T-helper 1 cell treated with Interleukin-12 subunit alpha and Interleukin-12 subunit beta and Interleukin-4 antibody, amounts not matched to agents 30 ng/mL and 1 ng/mL, for 36 hours (primary cell): ENCODE measurements around the gene PNMA3. TPM values are rescaled to one million over a fixed set of nuclear protein-coding genes. Genes with fewer than 3 reads are reported as not detected.
"Not testable (repeated sequence)": the region's sequence is repeated elsewhere in the genome, so short reads cannot be mapped to it uniquely, and the experiment has no call there.

Experiments
- intact Hi-C: fragments of 100-400 bp; cut with micrococcal nuclease; formaldehyde crosslinking; loops from one replicate; pipeline ENCODE4 v1.15.1; 2024
- total RNA-seq: library from RNA; stranded (reverse); gene quantifications from 2 replicates; pipeline ENCODE4 v1.2.3, GENCODE V29; 2022

Gene PNMA3
- total RNA-seq, 1 donor from 2014 or later, result 2.7 TPM

DNA sequence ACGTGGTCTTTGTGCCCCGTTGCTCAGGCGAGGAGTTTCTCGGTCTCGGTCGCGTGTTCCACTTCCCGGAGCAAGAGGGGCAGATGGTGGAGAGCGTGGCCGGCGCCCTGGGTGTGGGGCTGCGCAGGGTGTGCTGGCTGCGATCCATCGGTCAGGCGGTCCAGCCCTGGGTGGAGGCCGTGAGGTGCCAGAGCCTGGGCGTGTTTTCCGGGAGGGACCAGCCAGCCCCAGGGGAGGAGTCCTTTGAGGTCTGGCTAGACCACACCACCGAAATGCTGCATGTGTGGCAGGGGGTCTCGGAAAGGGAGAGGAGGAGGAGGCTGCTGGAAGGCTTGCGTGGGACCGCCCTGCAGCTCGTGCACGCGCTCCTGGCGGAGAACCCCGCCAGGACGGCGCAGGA lies 17.1 kb downstream of the PNMA3 start:
- intact Hi-C loops, result not testable (repeated sequence)

DNA sequence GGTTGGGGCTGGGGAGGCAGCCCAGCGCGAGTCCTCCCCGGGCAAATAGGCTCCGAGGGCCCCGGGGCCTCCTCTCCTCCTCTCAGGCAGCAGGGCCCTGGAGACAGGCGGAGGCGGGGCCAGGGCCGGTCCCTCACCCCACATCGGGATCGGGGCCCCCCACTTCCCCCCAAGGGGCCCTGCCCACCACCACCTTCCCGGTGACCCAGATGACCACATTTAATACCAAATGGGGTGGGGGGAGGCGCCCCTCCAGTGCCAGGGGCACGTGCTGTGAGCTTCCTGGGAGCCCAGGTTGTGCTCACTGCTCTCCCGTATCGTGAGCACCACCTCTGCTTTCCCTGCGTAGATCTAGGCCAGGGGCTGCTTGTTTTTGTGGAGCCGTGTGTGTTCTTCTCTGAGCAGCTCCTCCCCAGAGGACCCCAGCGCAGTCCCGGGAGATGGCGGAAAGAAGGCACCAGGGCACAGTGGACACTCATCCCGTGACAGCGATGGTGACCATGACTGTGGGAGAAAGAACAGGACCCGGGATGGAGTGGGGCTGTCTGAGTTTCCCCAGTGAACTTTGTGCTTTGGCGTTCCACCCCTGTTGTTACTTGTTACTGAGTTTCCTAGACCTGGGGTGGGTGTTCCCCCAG lies 18.1 kb downstream of the PNMA3 start:
- intact Hi-C loops, result no loop called here

DNA sequence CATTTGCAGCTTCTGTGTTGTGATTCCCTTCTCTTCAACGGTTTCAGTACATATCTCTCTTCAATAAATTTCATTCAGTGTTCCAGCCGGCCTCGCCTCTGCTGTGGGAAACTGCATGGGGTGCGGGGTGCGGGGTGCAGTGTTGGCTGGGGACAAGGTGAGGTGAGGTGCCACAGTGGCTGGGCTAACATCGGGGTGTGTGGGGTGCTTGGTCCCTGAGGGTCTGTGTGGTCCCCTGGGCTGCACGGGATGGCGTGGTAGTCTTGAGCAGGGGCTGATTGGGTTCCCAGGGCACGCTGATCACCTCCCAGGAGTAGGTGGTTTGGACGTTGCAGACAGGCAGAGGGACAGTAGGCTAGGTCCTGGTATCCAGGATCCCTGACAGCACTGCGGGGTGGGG lies 18.7 kb downstream of the PNMA3 start:
- intact Hi-C loops, result no loop called here

- intact Hi-C loops, result no loop called here
Measured at GRCh38 chrX:153075366-153075765, 19.1 kb downstream of the PNMA3 start.

- intact Hi-C loops, result not testable (repeated sequence)
Measured at GRCh38 chrX:153077437-153078135, 21.3 kb downstream of the PNMA3 start.

DNA sequence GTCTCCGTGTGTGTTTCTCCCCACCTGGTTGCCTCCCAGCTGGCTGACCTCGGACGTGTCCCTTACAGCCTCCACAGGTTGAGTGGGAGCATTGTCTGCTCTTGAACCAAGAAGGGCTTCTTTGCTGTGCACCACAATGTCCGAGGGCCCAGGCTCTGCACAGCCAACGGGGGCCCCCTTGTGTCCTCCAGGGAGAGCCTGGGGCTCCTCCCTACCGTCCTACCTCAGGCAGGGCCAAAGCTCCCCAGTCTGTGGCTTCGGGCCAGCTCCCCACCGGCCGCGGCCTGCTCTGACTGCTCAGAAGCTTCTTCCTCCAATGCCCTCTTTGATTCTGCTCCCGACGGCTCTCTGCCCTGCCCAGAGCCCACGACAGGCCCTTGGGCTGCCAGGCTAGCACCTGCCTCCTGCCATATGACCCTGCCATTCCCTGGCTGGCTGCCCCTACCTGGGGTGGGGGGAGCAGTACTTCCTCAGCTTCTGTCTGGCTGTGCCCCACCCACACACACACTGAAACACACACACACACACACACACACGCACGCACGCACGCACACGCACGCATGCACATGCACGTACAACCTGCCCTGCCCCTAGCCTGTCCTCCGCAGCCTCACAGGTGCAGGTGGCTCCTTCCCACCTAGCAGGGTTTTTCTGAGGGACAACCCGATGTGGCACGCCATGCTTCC lies 27.1 kb downstream of the PNMA3 start:
- intact Hi-C loops, result not testable (repeated sequence)

DNA sequence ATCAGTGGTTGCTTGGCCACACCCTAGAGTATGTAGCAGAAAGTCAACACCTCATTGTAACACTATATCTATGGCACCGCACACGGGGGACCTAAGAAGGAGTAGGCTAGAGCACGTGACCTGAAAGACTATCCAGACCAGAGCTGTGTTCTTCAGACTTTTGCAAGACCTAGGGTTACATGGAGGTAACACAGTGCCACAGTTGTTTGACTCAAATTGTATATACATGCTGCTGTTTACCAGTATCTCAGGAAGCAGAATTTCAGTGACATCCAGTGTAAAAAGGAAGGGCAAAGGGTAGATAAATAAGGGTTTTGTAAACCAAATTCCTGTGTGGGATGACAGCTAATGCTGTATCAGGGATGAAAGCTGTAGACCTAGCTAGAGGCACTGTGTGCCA lies 46.1 kb downstream of the PNMA3 start:
- intact Hi-C loops, result no loop called here

- intact Hi-C loops, result not testable (repeated sequence)
Measured at GRCh38 chrX:153104959-153105358, 48.7 kb downstream of the PNMA3 start.

DNA sequence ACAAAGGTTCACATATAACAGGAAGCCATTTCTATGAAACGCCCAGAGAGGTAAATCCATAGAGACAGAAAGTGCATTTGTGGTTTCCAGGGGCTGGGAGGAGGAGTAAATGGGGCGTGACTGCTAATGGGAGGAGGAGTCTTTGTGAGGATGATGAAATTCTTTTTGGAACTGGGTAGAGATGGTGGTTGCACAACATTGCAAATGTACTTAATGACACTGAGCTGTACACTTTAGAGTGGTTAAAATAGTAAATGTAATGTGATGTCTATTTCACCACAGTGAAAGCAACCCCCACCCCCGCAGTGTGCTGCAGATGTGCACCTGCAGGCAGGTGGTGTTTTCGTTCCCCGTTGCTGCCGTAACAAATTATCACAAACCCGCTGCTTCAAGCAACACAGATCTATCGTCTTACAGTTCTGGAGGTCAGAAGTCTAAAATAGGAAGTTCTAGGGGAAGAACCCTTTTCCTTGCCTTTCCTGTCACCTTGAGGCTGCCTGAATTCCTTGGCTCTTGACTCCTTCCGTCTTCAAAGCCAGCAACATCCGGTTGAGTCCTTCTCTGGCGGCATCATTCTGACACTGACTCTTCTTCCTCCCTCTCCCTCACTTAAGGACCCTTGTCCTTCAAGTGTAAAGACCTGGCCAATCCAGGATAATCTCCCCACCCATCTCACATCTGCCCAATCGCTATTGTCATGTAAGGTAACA lies 50.0 kb downstream of the PNMA3 start:
- intact Hi-C loops, result not testable (repeated sequence)

Other genes with a start within 250 kb of the PNMA3 start
- gene CETN2, start 225.7 kb upstream of the PNMA3 start, total RNA-seq, result 9.0 and 10.0 TPM in 2 replicates
- 16.3 TPM in 2 replicates for gene NSDHL, start 225.4 kb upstream of the PNMA3 start, total RNA-seq
- gene ZNF185, start 158.4 kb upstream of the PNMA3 start, total RNA-seq, result 1.0 and 1.1 TPM in 2 replicates
- 0.34 and 0.37 TPM in 2 replicates for gene PNMA5, start 62.4 kb upstream of the PNMA3 start, total RNA-seq
- gene PNMA6A, start 16.0 kb downstream of the PNMA3 start, total RNA-seq, result 0.39 and 0.74 TPM in 2 replicates
- not detected in 2 replicates for gene MAGEA1, start 122.8 kb downstream of the PNMA3 start, total RNA-seq